ENCODE results near the gene KASH5. TPM values are rescaled to one million over a fixed set of nuclear protein-coding genes. Genes with fewer than 3 reads are reported as not detected.

Gene KASH5
- total and polyA plus RNA-seq, 2 donors (not counting 1 experiment from before 2014, with no cell fraction given) = 0.67 to 0.74 TPM

GRCh38 chr19:49450405-49450804 lies 62.4 kb downstream of the KASH5 start:
- Histone ChIP-seq H3K9me3 (ENCODE audit: control extremely low read depth in 1 of 3, control insufficient read depth in 2 of 3, insufficient read depth in 1 of 3, low read length in 2 of 3) (peaks cover 0 to 3% (median 0%) of the 10 kb centered on the region in 3 donors), H2AFZ (ENCODE audit: insufficient read depth, low read depth, low read length, poor library complexity, severe bottlenecking) (no peak overlapping the region), H3K4me3 (ENCODE audit: control extremely low read depth in 1 of 5, extremely low read depth in 1 of 5, insufficient read depth in 1 of 5, low read depth in 2 of 5, low read length in 4 of 5) (peak overlapping the region in 2 of 5 experiments; percentile 99 to 100), H3K79me2 (ENCODE audit: control insufficient read depth, insufficient read depth, low read length) (peaks cover 46% of the 10 kb centered on the region), H3K4me2 (replicated peaks; ENCODE audit: low read depth, low read length, poor library complexity, severe bottlenecking) (peak overlapping the region; percentile 97), H3K4me1 (ENCODE audit: control insufficient read depth in 2 of 2, insufficient read depth in 2 of 2, low read length in 2 of 2) (peaks cover 23 to 36% of the 10 kb centered on the region in 2 donors), H3K9ac (ENCODE audit: low read length) (peak overlapping the region; percentile 98), H3K27me3 (replicated peaks in 1 of 4; ENCODE audit: control extremely low read depth in 1 of 4, control insufficient read depth in 3 of 4, insufficient read depth in 4 of 4, low read length in 3 of 4) (no peaks in the 10 kb centered on the region), H3K36me3 (replicated peaks in 1 of 2; ENCODE audit: control extremely low read depth in 1 of 2, control insufficient read depth in 1 of 2, extremely low read depth in 1 of 2, insufficient read depth in 2 of 2, low read length in 1 of 2) (peaks cover 0 to 42% of the 10 kb centered on the region in 2 experiments), H4K20me1 (ENCODE audit: control insufficient read depth, insufficient read depth, low read length, poor library complexity, severe bottlenecking) (peaks cover 21% of the 10 kb centered on the region), H3K27ac (ENCODE audit: low read length in 2 of 2) (peak overlapping the region in 1 of 2 donors; percentile 35)
- Mint-ChIP-seq H3K4me1 (peaks cover 43% of the 10 kb centered on the region), H3K27me3 (no peaks in the 10 kb centered on the region), H3K9me3 (ENCODE audit: insufficient read depth) (no peaks in the 10 kb centered on the region), H3K27ac (peak overlapping the region; percentile 70), H3K4me3 (peak overlapping the region; percentile 99)
- WGBS (ENCODE audit: insufficient coverage) = 98% methylated on average over 6 of the region's 7 CpGs
- ChIA-PET CTCF (interaction anchor here (0.6 to 5.0 kb wide), 5 partner anchors 19 to 195 kb away, joined by 3 to 44 read pairs (median 3); no protein-coding TSS in a partner anchor), POLR2A (interaction anchor here (1.4 kb wide), 1 partner anchor 19 kb away, joined by 22 read pairs; no protein-coding TSS in a partner anchor)
- ATAC-seq (ENCODE audit: low read depth) = no peak
- intact Hi-C loops (cut with micrococcal nuclease) = no loop called here
- TF ChIP-seq EZH2 (IDR thresholded peaks at IDR 0.05; ENCODE audit: borderline replicate concordance, insufficient read depth, low read depth, low read length, poor library complexity, severe bottlenecking) (no peak), CTCF (IDR thresholded peaks at IDR 0.05) (no peak)
- DNase-seq = no peak

All from B cell (primary cell).